ENCODE results near the gene TRIM8. TPM values are rescaled to one million over a fixed set of nuclear protein-coding genes. Genes with fewer than 3 reads are reported as not detected.

The TRIM8 gene
- total and polyA plus RNA-seq, 2 donors (not counting 1 experiment from before 2014, with no cell fraction given), result 44.9 to 74.4 TPM

GRCh38 chr10:102668326-102669107, 24.2 kb downstream of the TRIM8 start:
- H3K79me2 ChIP-seq (ENCODE audit: control insufficient read depth, insufficient read depth, low read length), result no peaks in the 10 kb centered on the region
- ChIA-PET CTCF (interaction anchor here (0.7 kb wide), 1 partner anchor 104 kb away, joined by 3 read pairs; no protein-coding TSS in a partner anchor), POLR2A (interaction anchor here (0.5 to 0.6 kb wide), 2 partner anchors 23 to 155 kb away, joined by 3 read pairs; no protein-coding TSS in a partner anchor)
- H3K36me3 ChIP-seq (replicated peaks in 1 of 2; ENCODE audit: control extremely low read depth in 1 of 2, control insufficient read depth in 1 of 2, extremely low read depth in 1 of 2, insufficient read depth in 2 of 2, low read length in 1 of 2), result no peaks in the 10 kb centered on the region
- Mint-ChIP-seq H3K4me1 (peaks cover 6% of the 10 kb centered on the region), H3K4me3 (no peak overlapping the region), H3K27me3 (no peaks in the 10 kb centered on the region), H3K27ac (no peak overlapping the region), H3K9me3 (ENCODE audit: insufficient read depth) (no peaks in the 10 kb centered on the region)
- H3K4me2 ChIP-seq (replicated peaks; ENCODE audit: low read depth, low read length, poor library complexity, severe bottlenecking), result no peak overlapping the region
- 100% methylated on average over 3 of the region's 10 CpGs for WGBS (ENCODE audit: insufficient coverage)
- DNase-seq (peak; percentile 2), ATAC-seq (ENCODE audit: low read depth) (no peak)
- no peaks in the 10 kb centered on the region for H4K20me1 ChIP-seq (ENCODE audit: control insufficient read depth, insufficient read depth, low read length, poor library complexity, severe bottlenecking)
- no peak overlapping the region for H3K4me3 ChIP-seq (ENCODE audit: control extremely low read depth in 1 of 5, extremely low read depth in 1 of 5, insufficient read depth in 1 of 5, low read depth in 2 of 5, low read length in 4 of 5)
- no peaks in the 10 kb centered on the region for H3K27me3 ChIP-seq (replicated peaks in 1 of 4; ENCODE audit: control extremely low read depth in 1 of 4, control insufficient read depth in 3 of 4, insufficient read depth in 4 of 4, low read length in 3 of 4)
- peaks cover 4% of the 10 kb centered on the region in 2 donors for H3K4me1 ChIP-seq (ENCODE audit: control insufficient read depth in 2 of 2, insufficient read depth in 2 of 2, low read length in 2 of 2)
- no peak overlapping the region for H3K27ac ChIP-seq (ENCODE audit: low read length in 2 of 2)
- TF ChIP-seq EZH2 (IDR thresholded peaks at IDR 0.05; ENCODE audit: borderline replicate concordance, insufficient read depth, low read depth, low read length, poor library complexity, severe bottlenecking), result no peak
- H3K9ac ChIP-seq (ENCODE audit: low read length), result no peak overlapping the region
- intact Hi-C loops (cut with micrococcal nuclease), result no loop called here
- no peak overlapping the region for H2AFZ ChIP-seq (ENCODE audit: insufficient read depth, low read depth, low read length, poor library complexity, severe bottlenecking)
- H3K9me3 ChIP-seq (ENCODE audit: control extremely low read depth in 1 of 3, control insufficient read depth in 2 of 3, insufficient read depth in 1 of 3, low read length in 2 of 3), result no peaks in the 10 kb centered on the region

DNA sequence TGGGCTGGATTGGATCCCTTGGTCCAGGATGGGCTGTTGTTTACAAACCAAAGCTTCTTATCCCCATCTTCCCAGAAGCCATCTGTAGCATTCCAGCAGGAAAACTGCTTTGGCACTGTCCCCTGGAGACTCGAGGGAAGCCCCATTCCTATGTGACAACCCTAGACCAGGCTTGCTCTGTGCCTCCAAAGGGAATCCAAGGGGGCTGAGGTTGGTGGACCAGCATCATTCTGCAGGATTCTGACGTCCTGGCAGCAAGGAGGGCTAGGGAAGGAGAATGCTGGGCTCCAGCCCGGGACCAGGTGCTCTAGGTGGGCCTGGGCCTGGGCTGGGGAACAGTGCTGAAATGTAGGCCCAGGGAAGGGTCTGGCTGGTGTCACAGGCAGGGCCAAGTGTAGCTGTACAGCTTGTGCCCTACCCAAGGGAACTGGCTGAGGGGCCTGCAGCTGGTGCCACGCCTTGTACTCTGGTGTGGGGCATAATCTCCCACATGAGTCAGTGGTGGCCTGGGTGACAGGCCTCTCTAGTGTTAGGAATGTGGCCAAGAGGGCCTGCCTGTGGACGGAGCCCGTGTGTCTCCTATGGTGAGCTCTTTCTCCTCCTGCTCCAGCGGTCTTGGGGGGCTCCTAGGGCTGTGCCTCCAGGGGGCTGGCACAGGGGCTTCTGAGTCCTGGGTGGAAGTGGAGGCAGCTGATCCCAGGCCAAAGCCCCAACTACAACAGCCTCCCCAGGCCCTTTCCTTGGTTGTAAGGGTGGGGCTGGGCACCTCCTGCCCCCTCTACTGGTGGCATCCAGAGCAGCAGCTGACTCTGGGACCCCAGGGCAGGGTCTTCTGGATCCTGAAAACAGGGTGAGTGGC, 25.2 kb downstream of the TRIM8 start:
- H3K27me3 ChIP-seq (replicated peaks in 1 of 4; ENCODE audit: control extremely low read depth in 1 of 4, control insufficient read depth in 3 of 4, insufficient read depth in 4 of 4, low read length in 3 of 4), result no peaks in the 10 kb centered on the region
- no peaks in the 10 kb centered on the region for H3K9me3 ChIP-seq (ENCODE audit: control extremely low read depth in 1 of 3, control insufficient read depth in 2 of 3, insufficient read depth in 1 of 3, low read length in 2 of 3)
- no peak overlapping the region for H3K27ac ChIP-seq (ENCODE audit: low read length in 2 of 2)
- no peaks in the 10 kb centered on the region for H3K79me2 ChIP-seq (ENCODE audit: control insufficient read depth, insufficient read depth, low read length)
- H3K4me2 ChIP-seq (replicated peaks; ENCODE audit: low read depth, low read length, poor library complexity, severe bottlenecking), result no peak overlapping the region
- H3K36me3 ChIP-seq (replicated peaks in 1 of 2; ENCODE audit: control extremely low read depth in 1 of 2, control insufficient read depth in 1 of 2, extremely low read depth in 1 of 2, insufficient read depth in 2 of 2, low read length in 1 of 2), result no peaks in the 10 kb centered on the region
- ATAC-seq (ENCODE audit: low read depth), result no peak
- H2AFZ ChIP-seq (ENCODE audit: insufficient read depth, low read depth, low read length, poor library complexity, severe bottlenecking), result no peak overlapping the region
- peak; percentile 14 for DNase-seq
- Mint-ChIP-seq H3K27ac (no peak overlapping the region), H3K9me3 (ENCODE audit: insufficient read depth) (no peaks in the 10 kb centered on the region), H3K4me3 (no peak overlapping the region), H3K4me1 (peaks cover 14% of the 10 kb centered on the region), H3K27me3 (no peaks in the 10 kb centered on the region)
- WGBS (ENCODE audit: insufficient coverage), result 82% methylated on average over 4 of the region's 7 CpGs
- H4K20me1 ChIP-seq (ENCODE audit: control insufficient read depth, insufficient read depth, low read length, poor library complexity, severe bottlenecking), result no peaks in the 10 kb centered on the region
- ChIA-PET CTCF (interaction anchor here (1.3 kb wide), 1 partner anchor 9 kb away, joined by 5 read pairs; no protein-coding TSS in a partner anchor), POLR2A (interaction anchor here (0.5 to 0.6 kb wide), 2 partner anchors 24 to 156 kb away, joined by 3 read pairs; no protein-coding TSS in a partner anchor)
- no peak overlapping the region for H3K4me3 ChIP-seq (ENCODE audit: control extremely low read depth in 1 of 5, extremely low read depth in 1 of 5, insufficient read depth in 1 of 5, low read depth in 2 of 5, low read length in 4 of 5)
- H3K4me1 ChIP-seq (ENCODE audit: control insufficient read depth in 2 of 2, insufficient read depth in 2 of 2, low read length in 2 of 2), result peaks cover 13% of the 10 kb centered on the region in 2 donors
- no peak overlapping the region for H3K9ac ChIP-seq (ENCODE audit: low read length)
- intact Hi-C loops (cut with micrococcal nuclease), result no loop called here
- no peak for TF ChIP-seq EZH2 (IDR thresholded peaks at IDR 0.05; ENCODE audit: borderline replicate concordance, insufficient read depth, low read depth, low read length, poor library complexity, severe bottlenecking)
- no peak for TF ChIP-seq CTCF (IDR thresholded peaks at IDR 0.05)
